ENCODE data around the gene E2F8.

Gene E2F8

DNA sequence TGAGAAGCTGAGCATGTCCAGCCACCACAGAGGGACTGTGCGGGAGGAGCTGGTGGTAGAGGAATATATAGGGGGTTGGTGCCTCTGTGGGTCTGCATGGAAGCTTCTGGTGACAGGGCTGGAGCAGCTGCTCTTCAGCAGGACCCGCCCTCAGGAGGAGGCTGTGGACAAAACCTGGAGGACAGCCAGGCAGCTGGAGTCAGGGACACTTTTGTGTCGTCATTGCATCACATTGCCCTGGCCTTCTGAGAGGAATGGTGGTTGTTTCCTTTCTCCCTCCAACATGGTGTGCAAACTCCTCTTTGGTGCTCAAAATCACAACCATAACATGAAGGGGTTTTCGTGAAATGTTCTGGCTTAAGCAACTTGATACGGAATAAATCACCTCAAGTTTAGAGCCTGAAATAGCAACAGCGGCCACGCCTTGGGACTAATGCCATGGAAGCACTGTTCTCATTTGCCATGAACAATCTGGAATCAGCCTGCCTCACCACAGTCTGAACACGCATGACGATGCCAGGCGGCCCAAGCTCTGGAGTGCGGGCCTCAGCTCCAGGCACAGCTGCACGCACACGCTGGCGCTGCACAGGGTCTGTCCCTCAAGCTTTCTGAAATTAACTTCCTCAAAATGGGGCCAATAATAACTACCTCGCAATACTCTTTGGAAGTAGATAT lies 21.8 kb downstream of the E2F8 start:
- DNase-seq = no peak

DNA sequence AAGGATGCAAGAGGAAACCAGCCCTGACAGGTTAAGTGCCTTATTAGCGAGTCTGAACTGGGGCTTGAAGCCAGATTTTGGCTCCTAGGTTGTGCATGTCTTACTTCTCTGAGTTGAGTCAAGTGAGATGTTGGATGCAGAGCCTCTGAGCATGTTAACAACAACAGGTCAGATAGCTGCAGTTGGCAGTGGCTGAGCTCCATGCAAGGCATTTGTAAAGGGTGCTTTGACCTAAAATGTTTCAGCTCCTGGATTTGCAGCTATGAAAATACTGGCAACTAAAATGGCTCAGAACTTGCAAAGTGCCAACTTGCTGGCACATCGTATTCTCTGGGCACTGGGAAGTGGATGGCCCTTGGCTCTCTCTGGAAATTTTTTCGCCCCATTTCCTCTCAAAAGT lies 22.5 kb downstream of the E2F8 start:
- DNase-seq = no peak

DNA sequence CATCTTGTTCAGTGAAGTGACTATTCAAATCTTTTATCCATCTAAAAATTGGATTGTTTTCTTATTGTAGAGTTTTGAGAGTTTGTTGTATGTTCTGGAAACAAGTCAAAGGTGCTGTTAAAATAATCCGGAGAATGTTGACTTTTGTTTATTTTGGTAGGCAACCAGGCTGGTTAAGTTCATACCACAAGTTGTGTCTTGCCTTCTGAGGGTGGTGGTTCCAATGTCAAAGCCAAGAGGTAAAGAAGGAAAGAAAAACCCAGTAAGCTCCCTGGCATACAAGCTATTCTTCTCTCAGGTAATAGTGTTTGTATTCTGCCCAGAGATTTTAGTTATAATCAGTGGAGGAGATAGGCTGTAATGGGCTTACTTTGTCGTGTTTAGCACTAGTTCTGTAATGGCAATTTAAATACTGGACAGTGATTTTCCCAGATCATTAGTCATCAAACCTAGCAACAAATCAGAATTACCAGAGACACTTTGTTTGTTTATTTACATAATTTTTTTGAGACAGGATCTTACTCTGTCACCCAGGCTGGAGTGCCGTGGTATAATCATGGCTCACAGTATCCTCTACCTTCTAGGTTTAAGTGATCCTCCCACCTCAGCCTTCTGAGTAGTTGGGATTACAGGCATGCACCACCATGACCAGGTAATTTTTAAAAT lies 23.9 kb downstream of the E2F8 start:
- no peak for DNase-seq

DNA sequence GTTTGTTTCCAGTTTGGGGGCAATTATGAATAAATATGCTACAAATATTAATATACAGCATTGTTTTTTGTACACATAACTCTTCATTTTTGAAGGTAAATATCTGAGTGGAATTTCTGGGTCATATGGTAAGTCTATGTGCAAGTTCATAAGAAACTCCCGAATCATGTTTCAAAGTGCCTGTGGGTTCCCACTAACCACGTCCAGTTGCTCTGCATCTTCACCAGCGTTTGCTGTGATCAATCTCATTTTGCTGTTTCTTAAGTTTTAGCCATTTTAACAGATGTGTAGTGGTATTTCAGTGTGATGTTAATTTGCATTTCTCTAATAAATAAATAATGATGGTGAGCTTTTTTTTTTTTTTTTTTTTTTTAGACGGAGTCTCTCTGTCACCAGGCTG lies 24.7 kb downstream of the E2F8 start:
- DNase-seq = no peak

DNA sequence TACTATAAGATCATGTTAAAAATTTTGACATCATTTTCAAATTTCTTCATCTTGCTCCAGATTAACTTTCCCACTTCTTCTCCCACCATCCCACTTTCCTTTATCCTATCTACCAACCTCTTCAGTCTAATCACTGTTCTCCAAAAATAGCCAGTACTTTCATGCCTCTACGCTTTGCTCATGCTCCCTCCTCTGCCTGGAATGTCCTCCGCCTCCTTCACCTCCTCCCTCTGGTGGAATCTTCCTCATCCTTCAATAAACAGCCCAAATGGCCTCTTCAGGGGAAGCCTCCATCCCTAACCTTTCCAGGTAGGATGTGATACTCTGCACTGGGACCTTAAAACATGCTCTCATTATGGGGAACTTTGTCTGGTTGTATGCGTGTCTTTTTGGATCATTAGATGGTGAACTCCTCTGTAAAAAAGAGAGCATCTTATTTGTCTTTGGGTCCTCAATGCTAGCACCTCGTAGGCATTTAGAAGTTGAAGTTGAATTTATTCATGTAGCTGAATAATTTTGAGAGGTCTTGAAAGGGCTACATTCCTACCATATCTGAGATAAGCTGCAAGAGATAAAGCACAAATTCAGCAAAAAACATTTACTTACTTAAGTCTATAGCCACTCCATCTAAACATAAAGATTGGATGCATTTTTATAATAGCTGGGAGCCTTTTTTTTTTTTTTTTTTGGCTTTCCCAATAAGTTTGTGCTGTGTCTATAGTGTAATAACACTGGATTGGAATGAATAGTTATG lies 31.0 kb downstream of the E2F8 start:
- no peak for DNase-seq

DNA sequence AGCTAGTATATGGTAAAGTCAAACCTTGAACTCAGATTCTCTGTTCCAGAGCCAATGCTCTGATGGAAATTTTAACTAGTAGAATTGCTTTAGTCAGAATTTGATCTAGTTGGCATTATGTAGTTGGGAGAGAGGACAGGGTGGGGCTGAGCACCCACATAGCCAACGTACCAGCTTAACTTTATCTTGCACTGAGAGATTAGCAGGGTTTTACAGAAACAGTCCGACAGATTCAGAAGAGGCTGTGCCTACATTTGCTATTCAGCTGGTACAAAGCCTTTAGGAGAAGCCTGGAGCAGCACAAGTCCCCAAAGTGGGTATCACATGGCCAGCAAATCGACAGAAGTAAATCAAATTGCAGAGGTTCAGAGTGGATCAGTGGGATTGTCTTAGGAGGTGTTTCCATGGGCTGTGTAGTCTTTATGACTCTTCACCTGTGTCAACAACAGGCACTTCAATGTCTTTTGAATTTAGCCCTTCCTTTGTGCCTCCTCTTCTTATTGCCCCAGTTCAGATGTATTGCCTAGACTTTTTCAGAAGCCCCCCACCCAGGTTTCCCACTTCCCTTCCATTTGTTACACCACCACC lies 31.7 kb downstream of the E2F8 start:
- no peak for DNase-seq

DNA sequence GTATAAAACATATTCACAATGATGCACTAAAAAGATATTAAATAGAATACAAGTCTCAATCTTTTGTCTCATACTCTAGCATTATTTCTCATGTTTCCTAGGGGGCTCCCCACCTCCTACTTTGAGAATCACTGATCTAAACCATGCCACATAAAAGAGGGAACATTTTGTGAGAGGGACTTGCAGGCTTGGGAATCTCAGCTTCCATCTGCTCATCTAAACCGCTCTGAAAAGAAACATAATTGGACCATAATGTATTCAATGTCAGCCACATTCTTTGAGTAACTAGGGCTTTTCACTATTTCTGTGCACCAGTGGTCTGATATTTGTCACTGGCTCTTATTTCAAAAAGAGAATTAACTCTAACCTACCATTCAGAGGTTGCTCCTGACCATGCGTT lies 32.6 kb downstream of the E2F8 start:
- no peak for DNase-seq

DNA sequence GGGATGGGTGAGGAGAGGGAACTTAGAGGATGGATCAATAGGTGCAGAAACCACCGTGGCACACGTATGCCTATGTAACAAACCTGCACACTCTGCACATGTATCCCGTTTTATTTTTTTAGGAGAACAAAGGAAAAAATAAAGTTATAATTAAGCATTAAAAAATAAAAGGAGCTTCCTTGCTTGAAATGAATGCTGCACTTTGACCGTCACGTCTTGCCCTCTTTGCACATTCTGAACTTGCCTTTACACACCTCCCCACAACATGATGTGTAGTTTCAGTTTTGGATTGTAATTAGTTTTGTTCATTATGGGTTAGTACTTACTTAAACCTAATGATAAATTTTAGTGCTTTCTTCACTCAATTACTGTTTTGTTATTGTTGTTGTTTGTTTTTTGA lies 35.9 kb downstream of the E2F8 start:
- DNase-seq = no peak

DNA sequence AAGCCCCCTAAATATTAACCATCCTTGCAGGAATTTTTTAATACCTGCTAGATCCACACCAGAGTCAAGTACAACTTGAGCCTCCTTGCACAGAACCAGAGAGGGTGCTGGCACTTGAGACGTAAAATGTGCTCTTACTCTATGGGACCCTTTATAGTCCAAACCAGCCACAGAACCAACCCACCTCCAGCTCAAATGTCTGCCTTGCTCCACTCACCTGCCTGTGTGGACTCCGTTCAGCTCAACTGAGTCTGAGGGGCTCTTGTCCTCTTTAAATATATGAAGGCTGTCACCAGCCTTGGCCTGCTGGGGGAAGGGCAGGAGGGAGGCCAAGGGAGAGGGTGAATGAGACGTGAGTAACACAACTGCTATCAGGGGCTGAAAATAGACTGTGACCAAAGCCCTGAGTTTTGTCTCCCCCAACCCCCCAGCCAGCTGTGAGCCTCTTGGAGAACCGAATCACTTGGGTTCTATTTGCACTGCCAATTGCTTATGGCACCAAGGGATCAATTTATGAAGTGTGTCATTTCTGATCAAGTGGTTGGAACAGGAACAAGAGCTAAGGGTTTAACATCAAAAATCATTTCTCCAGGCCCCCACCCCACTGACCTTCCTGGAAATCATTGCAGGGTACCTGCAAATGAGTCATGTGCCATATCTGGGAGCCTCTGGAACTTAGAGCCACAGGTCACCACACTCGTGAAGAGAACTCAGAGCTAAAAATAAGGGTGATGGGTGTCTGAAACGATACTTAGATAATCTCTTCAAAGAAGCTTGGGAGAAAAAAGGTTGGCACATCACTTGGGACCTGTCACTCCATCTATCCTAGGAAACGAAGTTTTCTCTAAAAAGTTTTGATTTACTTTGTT lies 38.8 kb downstream of the E2F8 start, which contains the start of gene CSRP3:
Gene CSRP3, minus strand, starts transcription at position 247 of the 869 bp plus-strand sequence. CDS start 9,535 bp downstream, outside the sequence.
- DNase-seq = no peak

DNA sequence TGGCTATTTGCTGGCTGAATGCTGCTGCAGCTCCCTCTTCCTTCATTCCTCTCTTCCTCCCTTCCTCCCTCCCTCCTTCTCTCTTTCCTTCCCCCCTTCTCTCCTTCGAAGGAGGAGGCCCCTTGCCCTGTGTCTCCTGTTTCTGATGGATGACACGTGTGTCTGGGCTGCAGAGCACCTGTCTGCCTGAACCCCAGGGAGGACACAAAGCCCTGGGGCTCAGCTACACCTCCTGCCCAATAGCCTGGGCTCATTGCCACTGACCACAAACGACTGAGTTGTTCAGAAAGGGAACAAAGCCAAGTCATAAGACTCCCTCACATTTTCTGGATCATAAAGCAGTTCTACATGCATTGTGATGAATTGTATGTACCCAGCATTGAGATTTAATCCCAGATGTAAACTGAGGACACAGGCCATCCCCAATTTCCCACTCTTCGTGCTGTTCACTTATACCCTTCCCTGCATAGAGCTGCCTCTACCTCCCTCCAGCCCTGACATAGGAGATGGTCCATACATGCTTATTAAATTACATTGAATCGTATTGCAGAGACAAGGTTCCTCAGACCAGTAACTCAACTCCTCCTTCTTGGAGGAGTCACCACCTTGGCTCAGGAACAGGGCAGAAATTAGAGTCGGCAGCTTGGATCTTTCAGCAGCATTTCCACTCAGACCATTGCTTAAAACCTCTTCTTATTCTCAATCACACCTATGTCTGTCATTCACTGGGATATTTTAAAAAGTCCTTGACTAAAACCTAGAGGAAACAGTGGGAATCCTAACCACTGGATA lies 40.1 kb downstream of the E2F8 start:
- no peak for DNase-seq

DNA sequence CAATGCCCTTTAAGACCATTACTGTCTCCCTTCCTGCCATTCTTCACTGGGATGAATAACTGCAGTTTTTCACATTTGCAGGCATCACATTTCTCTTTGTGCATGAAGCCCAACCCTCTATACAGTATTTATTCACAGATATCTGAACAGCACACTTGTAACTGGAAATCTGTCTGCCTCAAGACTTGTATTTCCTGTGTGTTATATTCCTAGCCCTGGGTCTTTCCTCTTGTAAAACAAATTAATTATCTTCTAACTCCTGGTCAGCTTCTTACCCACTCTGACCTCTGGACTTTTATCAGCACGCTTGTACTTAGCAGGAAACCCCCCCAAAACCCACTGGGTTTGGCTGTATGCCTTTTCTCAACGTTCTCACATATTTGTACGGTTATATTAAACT lies 41.0 kb downstream of the E2F8 start:
- no peak for DNase-seq

DNA sequence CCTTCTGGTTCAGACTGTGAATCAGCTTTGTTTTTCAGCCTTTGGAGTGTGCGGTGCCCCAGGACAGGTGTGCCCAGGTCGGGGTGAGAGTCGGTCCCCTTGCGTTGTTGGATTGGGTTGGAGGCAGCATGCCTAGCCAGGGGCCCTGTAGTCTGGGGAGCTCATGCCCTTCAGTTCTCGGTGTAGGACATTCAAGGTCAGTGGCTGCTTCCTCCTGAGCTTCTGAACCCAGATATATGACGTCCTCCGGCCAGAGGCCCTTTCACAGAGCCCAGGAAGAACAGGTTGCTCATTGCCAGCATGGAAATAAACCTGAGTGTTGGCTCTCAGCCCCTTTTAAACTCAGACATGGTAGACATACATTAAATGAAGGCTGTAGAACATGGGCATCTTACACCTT lies 41.7 kb downstream of the E2F8 start:
- no peak for DNase-seq

DNA sequence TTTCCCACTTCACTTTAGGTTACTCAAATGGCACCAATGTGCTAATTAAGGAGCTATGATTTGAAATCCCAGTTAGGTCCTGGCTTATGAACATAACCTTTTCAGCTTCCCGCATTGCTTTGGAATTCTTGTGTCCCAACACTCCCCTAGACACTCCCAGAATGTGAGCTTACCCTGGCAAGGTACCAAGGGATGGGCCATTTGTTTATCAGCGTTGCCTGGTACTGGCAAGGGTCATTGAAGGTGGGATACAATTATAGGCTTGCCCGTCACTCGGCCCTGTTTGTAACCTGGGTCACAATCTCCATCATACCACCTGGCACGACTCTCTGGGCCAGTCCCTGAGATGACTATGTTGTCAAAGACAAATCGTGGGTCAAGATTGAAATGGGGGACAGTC lies 44.3 kb downstream of the E2F8 start:
- DNase-seq = no peak

DNA sequence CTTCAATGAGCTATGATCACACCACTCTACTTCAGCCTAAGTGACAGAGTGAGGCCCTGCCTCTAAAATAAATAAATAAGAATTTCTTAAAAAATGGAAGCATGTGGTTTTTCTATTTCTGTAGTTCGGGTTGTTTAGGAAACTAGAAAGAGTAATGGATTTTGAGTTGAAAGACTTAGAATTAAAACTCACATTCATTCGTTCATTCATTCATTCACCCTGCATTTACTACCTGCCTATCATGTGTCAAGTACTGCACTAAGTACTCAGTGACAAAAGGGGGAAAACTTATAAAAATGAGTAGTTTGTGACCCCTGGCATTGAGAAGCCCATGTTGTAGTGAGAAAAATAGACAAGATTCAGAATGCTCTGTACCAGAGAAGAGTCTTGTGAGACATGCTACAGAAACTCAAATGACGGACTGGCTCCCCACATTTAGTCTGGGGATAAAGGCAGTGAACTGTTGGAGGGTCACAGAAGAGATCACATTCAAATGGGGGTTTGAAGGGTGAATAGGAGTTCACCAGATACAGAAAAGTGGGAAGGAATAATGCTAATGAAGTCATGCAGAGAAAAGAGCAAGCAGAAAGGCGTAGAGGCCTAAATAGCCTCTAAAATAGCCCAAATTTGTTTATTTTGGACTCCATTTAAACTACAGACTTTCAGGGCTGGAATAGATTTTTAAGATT lies 46.0 kb downstream of the E2F8 start:
- no peak for DNase-seq

DNA sequence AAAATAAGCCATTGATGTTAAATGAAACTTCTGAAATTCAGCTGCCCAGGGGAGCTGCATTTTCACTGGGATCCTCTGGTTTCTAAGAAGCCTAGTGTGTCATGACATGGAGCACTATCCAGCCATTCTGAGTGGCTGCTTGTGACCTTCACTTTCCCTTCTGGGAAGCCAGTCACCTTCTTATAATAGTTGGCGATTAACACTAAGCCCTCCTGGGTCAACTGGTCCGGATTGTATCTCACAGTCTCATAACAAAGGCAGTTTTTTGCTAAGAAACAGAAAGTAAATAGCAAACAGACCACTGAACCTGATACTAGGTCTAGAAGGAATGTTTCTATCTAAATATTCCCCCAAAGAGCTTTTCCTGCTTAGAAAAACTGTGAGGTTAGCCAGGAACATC lies 46.8 kb downstream of the E2F8 start:
- DNase-seq = no peak

DNA sequence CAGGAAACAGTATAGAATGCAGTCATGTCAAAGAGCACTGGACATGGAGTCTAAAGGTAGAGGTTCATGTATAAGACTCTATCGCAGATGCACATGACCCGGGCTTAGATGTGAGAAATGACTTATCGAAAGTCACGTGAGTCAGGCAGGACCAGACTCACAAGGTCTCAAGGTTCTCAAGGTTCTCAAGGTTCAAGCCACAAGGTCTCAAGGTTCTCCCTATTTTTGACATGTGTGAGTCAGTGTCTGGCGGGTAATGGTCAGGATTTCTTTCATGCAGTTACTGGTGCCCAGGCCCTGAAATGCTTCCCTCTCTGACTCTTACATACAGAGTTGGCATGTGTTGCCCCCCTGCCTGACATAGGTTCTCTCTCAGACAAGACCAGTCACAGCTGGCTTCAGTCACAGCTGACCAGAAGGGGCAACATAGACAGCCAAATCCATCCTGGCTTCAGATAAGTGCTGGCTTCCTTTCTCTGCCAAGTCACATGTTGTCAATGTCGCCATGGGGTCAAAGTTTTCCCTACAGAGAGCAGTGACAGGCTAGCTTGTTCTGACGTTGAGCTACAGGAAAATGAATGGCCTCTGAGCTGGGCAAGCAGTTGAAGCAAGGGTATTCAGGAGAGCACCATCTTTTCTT lies 49.1 kb downstream of the E2F8 start:
- DNase-seq = no peak

DNA sequence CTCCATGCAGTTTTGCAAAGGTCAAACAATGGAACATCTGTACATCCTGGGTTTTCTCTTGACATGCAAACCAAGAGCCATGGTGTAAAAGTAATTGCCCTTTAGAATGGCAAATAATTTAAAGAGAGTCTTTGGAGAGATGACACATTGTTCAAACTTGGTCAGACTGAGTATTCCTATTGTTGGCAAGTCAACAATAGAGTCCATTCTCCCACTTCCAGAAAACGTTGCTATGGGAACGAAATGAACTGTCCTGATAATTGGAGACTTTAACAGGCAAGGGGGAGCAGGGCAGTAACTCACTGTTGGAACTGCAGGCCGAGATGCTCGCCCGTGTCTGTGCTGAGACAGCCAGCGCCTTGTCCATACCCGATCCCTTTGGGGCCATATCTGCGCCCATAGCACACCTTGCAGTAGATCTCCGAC lies 52.9 kb downstream of the E2F8 start:
- DNase-seq = no peak

DNA sequence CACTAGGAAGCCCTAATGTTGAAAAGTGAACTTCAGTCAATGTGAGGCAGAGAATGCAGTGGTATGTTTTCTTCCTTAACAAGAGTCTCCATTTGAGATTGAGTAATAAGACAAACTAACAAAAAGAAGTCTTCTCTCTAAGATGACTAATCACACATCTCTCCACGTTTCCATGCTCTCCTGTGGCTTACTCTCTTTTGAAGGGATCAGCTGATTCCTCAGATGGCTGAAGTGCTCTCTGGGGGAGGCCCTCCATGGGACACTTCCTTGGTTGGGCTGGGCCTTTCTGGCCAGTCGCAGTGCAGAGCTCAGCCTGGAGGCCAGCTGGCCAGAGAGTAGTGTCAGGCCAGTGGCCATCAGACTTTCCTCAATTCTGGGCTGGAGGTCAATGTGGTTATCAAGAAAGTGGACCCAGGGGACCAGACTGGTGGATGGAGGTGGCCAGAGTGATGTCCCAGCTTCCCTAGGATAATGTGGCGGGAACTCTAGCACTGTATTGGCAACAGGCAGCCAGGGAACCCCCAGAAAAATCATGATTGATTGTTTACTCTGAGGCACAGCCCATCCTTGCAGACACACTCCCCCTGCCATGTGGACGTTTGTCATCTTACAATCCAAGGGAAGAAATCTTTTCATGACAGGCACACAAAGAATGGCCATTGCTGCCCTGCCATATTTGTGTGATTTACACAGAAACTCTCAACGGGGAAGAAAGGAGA lies 53.5 kb downstream of the E2F8 start:
- DNase-seq = no peak

DNA sequence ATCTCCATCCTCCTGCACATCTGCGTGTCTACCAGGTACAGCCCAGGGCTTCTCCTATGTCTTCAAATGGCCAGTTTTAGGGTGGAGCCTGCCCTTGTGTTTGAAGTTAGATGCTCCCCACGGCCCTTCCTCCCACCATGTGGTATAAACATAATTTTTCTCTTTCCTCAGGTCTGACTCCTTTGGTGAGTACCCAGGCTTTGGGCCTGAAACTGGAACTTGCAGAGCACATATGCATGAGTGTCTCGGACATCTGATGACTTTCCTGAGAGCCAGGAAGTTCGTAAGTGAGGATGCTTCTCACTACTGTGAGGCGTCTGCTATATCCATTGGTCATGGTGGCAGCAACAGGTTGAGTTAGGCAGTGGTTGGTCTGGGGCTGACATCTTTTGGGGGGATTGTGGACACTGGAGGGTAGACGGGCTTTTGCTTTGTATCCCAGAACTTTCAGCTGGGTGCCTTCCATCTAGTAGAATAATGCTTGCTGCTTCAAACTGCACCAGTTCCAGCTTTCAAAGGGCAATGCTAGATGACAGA lies 55.2 kb downstream of the E2F8 start:
- DNase-seq = no peak

DNA sequence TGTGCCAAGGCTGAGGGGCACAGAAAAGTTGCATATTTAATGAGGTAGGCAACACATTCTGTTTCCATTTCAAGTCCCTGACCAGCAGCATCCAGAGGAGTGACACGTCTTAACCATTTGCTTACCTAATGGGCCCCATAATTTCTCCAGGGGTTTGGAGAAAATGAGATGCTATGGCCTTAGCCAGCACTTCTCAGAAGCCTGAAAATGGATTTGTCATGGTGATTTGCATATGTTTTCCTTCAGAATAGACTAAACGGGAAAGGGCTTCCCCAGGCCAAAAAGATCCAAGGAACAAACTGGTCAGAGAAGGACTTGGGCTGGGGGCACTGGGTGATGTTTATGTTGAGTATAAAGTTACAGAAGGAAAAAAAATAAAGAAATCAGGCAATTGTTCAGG lies 55.7 kb downstream of the E2F8 start:
- DNase-seq = no peak

All from activated naive CD4-positive, alpha-beta T cell treated with anti-CD3 and anti-CD28 coated beads, Interleukin-2, amount 50 U/mL, for 16 hours (primary cell).